Endothelial cell (in vitro differentiated cells): ENCODE measurements around the gene PUDP. TPM values are rescaled to one million over a fixed set of nuclear protein-coding genes. Genes with fewer than 3 reads are reported as not detected.

Experiments
- DNase-seq: peaks from one replicate; pipeline ENCODE4 v3.0.0; 2021; ENCODE audit warnings: low spot score
- H3K27ac Mint-ChIP-seq: one replicate; pipeline ENCODE4 v1.8.0; 2021; ENCODE audit warnings: mixed read lengths, inconsistent platforms; ENCODE audit not compliant: unreplicated experiment
- H3K27me3 Mint-ChIP-seq: one replicate; pipeline ENCODE4 v1.8.0; 2021; ENCODE audit warnings: mild to moderate bottlenecking, moderate library complexity, mixed read lengths, inconsistent platforms; ENCODE audit not compliant: unreplicated experiment
- H3K36me3 Mint-ChIP-seq: one replicate; pipeline ENCODE4 v1.8.0; 2021; ENCODE audit warnings: mild to moderate bottlenecking, low read depth, mixed read lengths, inconsistent platforms; ENCODE audit not compliant: unreplicated experiment
- H3K4me1 Mint-ChIP-seq: one replicate; pipeline ENCODE4 v1.8.0; 2021; ENCODE audit warnings: mild to moderate bottlenecking, mixed read lengths, inconsistent platforms; ENCODE audit not compliant: unreplicated experiment
- H3K4me3 Mint-ChIP-seq: one replicate; pipeline ENCODE4 v1.8.0; 2021; ENCODE audit warnings: mild to moderate bottlenecking, mixed read lengths, inconsistent platforms; ENCODE audit not compliant: unreplicated experiment
- H3K9me3 Mint-ChIP-seq: one replicate; pipeline ENCODE4 v1.8.0; 2021; ENCODE audit warnings: mixed read lengths, inconsistent platforms; ENCODE audit not compliant: unreplicated experiment
- CTCF ChIP-seq: fragments of 200-600 bp; sonication (generic); IDR thresholded peaks from one replicate; pipeline ENCODE4 v1.5.0; 2021; ENCODE audit warnings: antibody characterized with exemption; ENCODE audit not compliant: unreplicated experiment
- total RNA-seq: library from RNA; stranded (reverse); fragmentation: NEBNext Ultra II Directional; extraction: Animal tissue kit (Norgen Biotek cat#: 25700); gene quantifications from one replicate; pipeline ENCODE4 v1.2.1, GENCODE V29; 2021; ENCODE audit not compliant: unreplicated experiment

Gene PUDP
- total RNA-seq, 1 donor from 2014 or later = 45.0 TPM

GRCh38 chrX:7156879-7157278 is 8.9 kb upstream of the PUDP start:
- H3K27me3 Mint-ChIP-seq = no peaks in the 10 kb centered on the region
- TF ChIP-seq CTCF = no peak
- H3K9me3 Mint-ChIP-seq = no peaks in the 10 kb centered on the region
- no peak overlapping the region for H3K4me3 Mint-ChIP-seq
- H3K36me3 Mint-ChIP-seq = no peaks in the 10 kb centered on the region
- no peak for DNase-seq
- H3K27ac Mint-ChIP-seq = no peak overlapping the region
- H3K4me1 Mint-ChIP-seq = peaks cover 16% of the 10 kb centered on the region

GRCh38 chrX:7155163-7155562 is 7.2 kb upstream of the PUDP start:
- H3K4me1 Mint-ChIP-seq = peaks cover 19% of the 10 kb centered on the region
- no peak overlapping the region for H3K27ac Mint-ChIP-seq

GRCh38 chrX:7154041-7154597 is 6.2 kb upstream of the PUDP start:
- Mint-ChIP-seq H3K36me3 (no peaks in the 10 kb centered on the region), H3K4me3 (no peak overlapping the region), H3K9me3 (no peaks in the 10 kb centered on the region), H3K27ac (no peak overlapping the region), H3K4me1 (peaks cover 8% of the 10 kb centered on the region), H3K27me3 (no peaks in the 10 kb centered on the region)
- no peak for DNase-seq
- TF ChIP-seq CTCF = no peak

More at GRCh38 chrX:7155163-7155562, 7.2 kb upstream of the PUDP start:
- no peaks in the 10 kb centered on the region for H3K9me3 Mint-ChIP-seq
- H3K27me3 Mint-ChIP-seq = no peaks in the 10 kb centered on the region
- DNase-seq = no peak
- no peaks in the 10 kb centered on the region for H3K36me3 Mint-ChIP-seq
- TF ChIP-seq CTCF = no peak
- no peak overlapping the region for H3K4me3 Mint-ChIP-seq

- Mint-ChIP-seq H3K4me3 (no peak overlapping the region), H3K9me3 (no peaks in the 10 kb centered on the region), H3K4me1 (peaks cover 5% of the 10 kb centered on the region), H3K27ac (no peak overlapping the region), H3K27me3 (no peaks in the 10 kb centered on the region), H3K36me3 (no peaks in the 10 kb centered on the region)
- DNase-seq = no peak
- no peak for TF ChIP-seq CTCF
These were observed 5.3 kb upstream of the PUDP start for GRCh38 chrX:7153231-7153630.

- no peak for TF ChIP-seq CTCF
- Mint-ChIP-seq H3K27ac (no peak overlapping the region), H3K36me3 (no peaks in the 10 kb centered on the region), H3K4me3 (no peak overlapping the region), H3K9me3 (no peaks in the 10 kb centered on the region), H3K27me3 (no peaks in the 10 kb centered on the region), H3K4me1 (peaks cover 17% of the 10 kb centered on the region)
- no peak for DNase-seq
These were observed 1.5 kb upstream of the PUDP start for GRCh38 chrX:7149411-7149810.
